Measurements from ENCODE around the gene ITGB2.

The ITGB2 gene

GRCh38 chr21:44958471-44959191 is 37.9 kb upstream of the ITGB2 start:
- no peaks in the 10 kb centered on the region for H3K27me3 Mint-ChIP-seq (ENCODE audit: low read depth)
- no peaks in the 10 kb centered on the region for H3K9me3 Mint-ChIP-seq
- H3K36me3 Mint-ChIP-seq (ENCODE audit: low read depth) = peaks cover 10% of the 10 kb centered on the region
- no peaks in the 10 kb centered on the region for H3K4me1 Mint-ChIP-seq (ENCODE audit: low read depth)
- H3K4me3 Mint-ChIP-seq = no peak overlapping the region
- no peak overlapping the region for H3K27ac Mint-ChIP-seq

- H3K36me3 Mint-ChIP-seq (ENCODE audit: low read depth) = peaks cover 8% of the 10 kb centered on the region
- H3K27ac Mint-ChIP-seq = no peak overlapping the region
- H3K27me3 Mint-ChIP-seq (ENCODE audit: low read depth) = no peaks in the 10 kb centered on the region
- no peak overlapping the region for H3K4me3 Mint-ChIP-seq
- no peaks in the 10 kb centered on the region for H3K9me3 Mint-ChIP-seq
- no peaks in the 10 kb centered on the region for H3K4me1 Mint-ChIP-seq (ENCODE audit: low read depth)
These were observed 37.3 kb upstream of the ITGB2 start for GRCh38 chr21:44957901-44958451.

GRCh38 chr21:44957047-44957831 is 36.5 kb upstream of the ITGB2 start:
- no peaks in the 10 kb centered on the region for H3K27me3 Mint-ChIP-seq (ENCODE audit: low read depth)

GRCh38 chr21:44956356-44957046 is 35.8 kb upstream of the ITGB2 start:
- no peaks in the 10 kb centered on the region for H3K27me3 Mint-ChIP-seq (ENCODE audit: low read depth)
- peaks cover 6% of the 10 kb centered on the region for H3K36me3 Mint-ChIP-seq (ENCODE audit: low read depth)
- H3K4me3 Mint-ChIP-seq = no peak overlapping the region

More at GRCh38 chr21:44957047-44957831, 36.5 kb upstream of the ITGB2 start:
- Mint-ChIP-seq H3K4me1 (ENCODE audit: low read depth) (no peaks in the 10 kb centered on the region), H3K4me3 (no peak overlapping the region), H3K9me3 (no peaks in the 10 kb centered on the region), H3K36me3 (ENCODE audit: low read depth) (peaks cover 7% of the 10 kb centered on the region), H3K27ac (no peak overlapping the region)

GRCh38 chr21:44955798-44956175 is 35.1 kb upstream of the ITGB2 start:
- peaks cover 4% of the 10 kb centered on the region for H3K36me3 Mint-ChIP-seq (ENCODE audit: low read depth)
- H3K27ac Mint-ChIP-seq = no peak overlapping the region
- H3K4me1 Mint-ChIP-seq (ENCODE audit: low read depth) = no peaks in the 10 kb centered on the region
- H3K27me3 Mint-ChIP-seq (ENCODE audit: low read depth) = no peaks in the 10 kb centered on the region
- H3K4me3 Mint-ChIP-seq = no peak overlapping the region
- no peaks in the 10 kb centered on the region for H3K9me3 Mint-ChIP-seq

More at GRCh38 chr21:44956356-44957046, 35.8 kb upstream of the ITGB2 start:
- H3K27ac Mint-ChIP-seq = no peak overlapping the region
- no peaks in the 10 kb centered on the region for H3K4me1 Mint-ChIP-seq (ENCODE audit: low read depth)
- H3K9me3 Mint-ChIP-seq = no peaks in the 10 kb centered on the region

- no peaks in the 10 kb centered on the region for H3K27me3 Mint-ChIP-seq (ENCODE audit: low read depth)
- no peak overlapping the region for H3K4me3 Mint-ChIP-seq
- H3K36me3 Mint-ChIP-seq (ENCODE audit: low read depth) = peaks cover 2% of the 10 kb centered on the region
- H3K27ac Mint-ChIP-seq = no peak overlapping the region
- H3K9me3 Mint-ChIP-seq = no peaks in the 10 kb centered on the region
- H3K4me1 Mint-ChIP-seq (ENCODE audit: low read depth) = no peaks in the 10 kb centered on the region
These were observed 34.6 kb upstream of the ITGB2 start for GRCh38 chr21:44955141-44955797.

- Mint-ChIP-seq H3K27me3 (ENCODE audit: low read depth) (no peaks in the 10 kb centered on the region), H3K4me3 (no peak overlapping the region), H3K27ac (no peak overlapping the region), H3K4me1 (ENCODE audit: low read depth) (peaks cover 3% of the 10 kb centered on the region), H3K9me3 (no peaks in the 10 kb centered on the region), H3K36me3 (ENCODE audit: low read depth) (peaks cover 2% of the 10 kb centered on the region)
These were observed 33.6 kb upstream of the ITGB2 start for GRCh38 chr21:44954281-44954771.

- H3K36me3 Mint-ChIP-seq (ENCODE audit: low read depth) = peaks cover 2% of the 10 kb centered on the region
These were observed 32.9 kb upstream of the ITGB2 start for GRCh38 chr21:44953628-44954021.

GRCh38 chr21:44952929-44953627 is 32.4 kb upstream of the ITGB2 start:
- Mint-ChIP-seq H3K9me3 (no peaks in the 10 kb centered on the region), H3K36me3 (ENCODE audit: low read depth) (peaks cover 2% of the 10 kb centered on the region), H3K4me3 (no peak overlapping the region), H3K4me1 (ENCODE audit: low read depth) (peaks cover 3% of the 10 kb centered on the region), H3K27me3 (ENCODE audit: low read depth) (no peaks in the 10 kb centered on the region), H3K27ac (no peak overlapping the region)

More at GRCh38 chr21:44953628-44954021, 32.9 kb upstream of the ITGB2 start:
- H3K27ac Mint-ChIP-seq = no peak overlapping the region
- H3K4me1 Mint-ChIP-seq (ENCODE audit: low read depth) = peaks cover 3% of the 10 kb centered on the region
- H3K27me3 Mint-ChIP-seq (ENCODE audit: low read depth) = no peaks in the 10 kb centered on the region
- H3K4me3 Mint-ChIP-seq = no peak overlapping the region
- H3K9me3 Mint-ChIP-seq = no peaks in the 10 kb centered on the region

- Mint-ChIP-seq H3K27me3 (ENCODE audit: low read depth) (no peaks in the 10 kb centered on the region), H3K4me3 (no peak overlapping the region), H3K36me3 (ENCODE audit: low read depth) (no peaks in the 10 kb centered on the region), H3K4me1 (ENCODE audit: low read depth) (peaks cover 3% of the 10 kb centered on the region), H3K27ac (no peak overlapping the region), H3K9me3 (no peaks in the 10 kb centered on the region)
These were observed 31.6 kb upstream of the ITGB2 start for GRCh38 chr21:44952116-44952928.

- H3K27ac Mint-ChIP-seq = no peak overlapping the region
- no peaks in the 10 kb centered on the region for H3K27me3 Mint-ChIP-seq (ENCODE audit: low read depth)
- no peak overlapping the region for H3K4me3 Mint-ChIP-seq
- no peaks in the 10 kb centered on the region for H3K9me3 Mint-ChIP-seq
- peaks cover 3% of the 10 kb centered on the region for H3K4me1 Mint-ChIP-seq (ENCODE audit: low read depth)
- no peaks in the 10 kb centered on the region for H3K36me3 Mint-ChIP-seq (ENCODE audit: low read depth)
These were observed 30.7 kb upstream of the ITGB2 start for GRCh38 chr21:44951186-44951915.

GRCh38 chr21:44950351-44950750 is 29.7 kb upstream of the ITGB2 start:
- no peaks in the 10 kb centered on the region for H3K27me3 Mint-ChIP-seq (ENCODE audit: low read depth)
- H3K9me3 Mint-ChIP-seq = no peaks in the 10 kb centered on the region
- peaks cover 3% of the 10 kb centered on the region for H3K4me1 Mint-ChIP-seq (ENCODE audit: low read depth)
- H3K27ac Mint-ChIP-seq = no peak overlapping the region
- H3K36me3 Mint-ChIP-seq (ENCODE audit: low read depth) = peaks cover 6% of the 10 kb centered on the region
- H3K4me3 Mint-ChIP-seq = no peak overlapping the region
